ENCODE measurements around the gene CREB5.

CREB5 gene

DNA sequence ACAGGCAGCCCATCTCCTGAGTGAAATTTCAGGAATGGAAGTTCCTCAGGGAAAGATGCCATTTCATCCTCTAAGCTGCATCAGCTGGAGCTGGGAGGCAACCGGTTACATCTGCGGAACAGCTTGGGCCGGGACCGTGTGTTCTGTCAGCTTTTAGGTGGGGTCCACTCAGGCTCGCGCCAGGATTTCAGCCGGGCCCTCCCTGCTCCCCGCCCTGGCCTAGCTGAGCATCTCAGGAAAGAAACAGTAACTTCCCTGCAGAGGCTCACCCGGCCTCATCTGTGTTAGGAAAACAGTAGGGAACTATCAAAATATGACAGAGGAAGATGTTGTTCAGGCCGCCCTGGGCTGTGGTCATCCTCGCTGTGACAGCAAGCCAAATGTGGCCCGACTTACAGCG, 435.4 kb downstream of the CREB5 start:
- H3K4me3 ChIP-seq (ENCODE audit: insufficient read depth in 1 of 2, low read depth in 1 of 2, low read length in 2 of 2), result no peak overlapping the region
- no peaks in the 10 kb centered on the region for H3K79me1 ChIP-seq (replicated peaks; ENCODE audit: low read length, poor library complexity, severe bottlenecking)
- no peak overlapping the region for H3K18ac ChIP-seq (ENCODE audit: low read depth in 1 of 2, low read length in 2 of 2)
- H3K27me3 ChIP-seq (ENCODE audit: control insufficient read depth in 1 of 2, insufficient read depth in 1 of 2, low read length in 2 of 2), result peaks cover 0 to 6% of the 10 kb centered on the region in 2 experiments
- no peak overlapping the region for H3K4me2 ChIP-seq (ENCODE audit: low read length, poor library complexity, severe bottlenecking)
- 98% methylated on average over 13 of the region's 13 CpGs for WGBS
- H4K91ac ChIP-seq (ENCODE audit: low read length), result no peak overlapping the region
- no peaks in the 10 kb centered on the region for H3K4me1 ChIP-seq (ENCODE audit: control insufficient read depth, insufficient read depth, low read depth, low read length)
- H2BK120ac ChIP-seq (ENCODE audit: low read depth, low read length), result no peak overlapping the region
- H4K8ac ChIP-seq (ENCODE audit: low read length), result no peak overlapping the region
- no peak overlapping the region for H3K27ac ChIP-seq (ENCODE audit: low read length, poor library complexity, severe bottlenecking)
- no peak overlapping the region for H2BK5ac ChIP-seq (ENCODE audit: low read depth, low read length, poor library complexity, severe bottlenecking)
- no peak overlapping the region for H2BK15ac ChIP-seq (ENCODE audit: low read depth, poor library complexity, severe bottlenecking)
- H2AFZ ChIP-seq (ENCODE audit: low read depth, low read length), result no peak overlapping the region
- no peak overlapping the region for H3K4ac ChIP-seq (ENCODE audit: low read depth in 1 of 2, low read length in 2 of 2)
- H2AK5ac ChIP-seq (ENCODE audit: low read length, severe bottlenecking), result no peak overlapping the region
- H3K23ac ChIP-seq (ENCODE audit: low read length in 2 of 2), result no peak overlapping the region
- H2BK12ac ChIP-seq (ENCODE audit: low read length in 2 of 2), result no peak overlapping the region
- no peaks in the 10 kb centered on the region for H3K36me3 ChIP-seq (ENCODE audit: control insufficient read depth in 1 of 2, insufficient read depth in 2 of 2, low read depth in 1 of 2, low read length in 2 of 2)
- peak overlapping the region; percentile 35 for H3K9ac ChIP-seq (ENCODE audit: low read length)
- H3K14ac ChIP-seq (ENCODE audit: low read length in 2 of 2), result no peak overlapping the region
- H3K9me3 ChIP-seq (ENCODE audit: control insufficient read depth, low read length), result no peaks in the 10 kb centered on the region
- no peak for DNase-seq

DNA sequence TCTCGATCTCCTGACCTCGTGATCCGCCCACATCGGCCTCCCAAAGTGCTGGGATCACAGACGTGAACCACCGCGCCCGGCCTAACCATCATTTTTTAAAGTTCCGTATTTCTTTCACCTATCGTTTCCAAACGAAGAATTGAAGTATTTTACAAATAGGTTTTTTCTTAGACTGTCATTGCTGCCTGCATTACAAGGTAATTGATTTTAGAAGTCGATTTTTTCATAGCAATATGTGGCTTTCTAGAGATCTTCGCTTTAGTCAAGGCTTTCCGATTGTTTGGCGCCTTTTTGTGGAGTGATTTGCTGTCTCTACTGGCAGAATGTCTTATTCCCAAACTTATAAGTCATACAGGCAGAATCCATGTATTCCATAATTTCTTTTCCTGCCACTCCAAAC, 436.6 kb downstream of the CREB5 start:
- WGBS, result 96% methylated on average over 12 of the region's 15 CpGs
- Histone ChIP-seq H3K36me3 (ENCODE audit: control insufficient read depth in 1 of 2, insufficient read depth in 2 of 2, low read depth in 1 of 2, low read length in 2 of 2) (no peaks in the 10 kb centered on the region), H2BK120ac (ENCODE audit: low read depth, low read length) (no peak overlapping the region), H2AK5ac (ENCODE audit: low read length, severe bottlenecking) (no peak overlapping the region), H4K8ac (ENCODE audit: low read length) (no peak overlapping the region), H3K14ac (ENCODE audit: low read length in 2 of 2) (no peak overlapping the region), H3K4me3 (ENCODE audit: insufficient read depth in 1 of 2, low read depth in 1 of 2, low read length in 2 of 2) (no peak overlapping the region), H2BK12ac (ENCODE audit: low read length in 2 of 2) (no peak overlapping the region), H3K79me1 (replicated peaks; ENCODE audit: low read length, poor library complexity, severe bottlenecking) (no peaks in the 10 kb centered on the region), H3K27me3 (ENCODE audit: control insufficient read depth in 1 of 2, insufficient read depth in 1 of 2, low read length in 2 of 2) (no peaks in the 10 kb centered on the region), H3K27ac (ENCODE audit: low read length, poor library complexity, severe bottlenecking) (no peak overlapping the region), H2BK5ac (ENCODE audit: low read depth, low read length, poor library complexity, severe bottlenecking) (no peak overlapping the region), H3K23ac (ENCODE audit: low read length in 2 of 2) (no peak overlapping the region), H2BK15ac (ENCODE audit: low read depth, poor library complexity, severe bottlenecking) (no peak overlapping the region), H3K4me1 (ENCODE audit: control insufficient read depth, insufficient read depth, low read depth, low read length) (peaks cover 3% of the 10 kb centered on the region), H4K91ac (ENCODE audit: low read length) (no peak overlapping the region), H2AFZ (ENCODE audit: low read depth, low read length) (no peak overlapping the region), H3K9ac (ENCODE audit: low read length) (no peak overlapping the region), H3K18ac (ENCODE audit: low read depth in 1 of 2, low read length in 2 of 2) (no peak overlapping the region), H3K9me3 (ENCODE audit: control insufficient read depth, low read length) (no peaks in the 10 kb centered on the region), H3K4ac (ENCODE audit: low read depth in 1 of 2, low read length in 2 of 2) (no peak overlapping the region), H3K4me2 (ENCODE audit: low read length, poor library complexity, severe bottlenecking) (no peak overlapping the region)
- DNase-seq, result no peak

- H3K23ac ChIP-seq (ENCODE audit: low read length in 2 of 2), result no peak overlapping the region
- no peak overlapping the region for H3K9ac ChIP-seq (ENCODE audit: low read length)
- H4K91ac ChIP-seq (ENCODE audit: low read length), result no peak overlapping the region
- no peak overlapping the region for H3K14ac ChIP-seq (ENCODE audit: low read length in 2 of 2)
- H3K9me3 ChIP-seq (ENCODE audit: control insufficient read depth, low read length), result no peaks in the 10 kb centered on the region
- no peak overlapping the region for H2BK12ac ChIP-seq (ENCODE audit: low read length in 2 of 2)
- H3K36me3 ChIP-seq (ENCODE audit: control insufficient read depth in 1 of 2, insufficient read depth in 2 of 2, low read depth in 1 of 2, low read length in 2 of 2), result no peaks in the 10 kb centered on the region
- no peak for DNase-seq
- no peak overlapping the region for H2BK5ac ChIP-seq (ENCODE audit: low read depth, low read length, poor library complexity, severe bottlenecking)
- no peaks in the 10 kb centered on the region for H3K27me3 ChIP-seq (ENCODE audit: control insufficient read depth in 1 of 2, insufficient read depth in 1 of 2, low read length in 2 of 2)
- H4K8ac ChIP-seq (ENCODE audit: low read length), result no peak overlapping the region
- no peak overlapping the region for H3K18ac ChIP-seq (ENCODE audit: low read depth in 1 of 2, low read length in 2 of 2)
- no peak overlapping the region for H2BK120ac ChIP-seq (ENCODE audit: low read depth, low read length)
- no peaks in the 10 kb centered on the region for H3K79me1 ChIP-seq (replicated peaks; ENCODE audit: low read length, poor library complexity, severe bottlenecking)
- no peak overlapping the region for H2BK15ac ChIP-seq (ENCODE audit: low read depth, poor library complexity, severe bottlenecking)
- peaks cover 7% of the 10 kb centered on the region for H3K4me1 ChIP-seq (ENCODE audit: control insufficient read depth, insufficient read depth, low read depth, low read length)
- H2AK5ac ChIP-seq (ENCODE audit: low read length, severe bottlenecking), result no peak overlapping the region
- no peak overlapping the region for H3K27ac ChIP-seq (ENCODE audit: low read length, poor library complexity, severe bottlenecking)
- H3K4me3 ChIP-seq (ENCODE audit: insufficient read depth in 1 of 2, low read depth in 1 of 2, low read length in 2 of 2), result no peak overlapping the region
- H3K4ac ChIP-seq (ENCODE audit: low read depth in 1 of 2, low read length in 2 of 2), result no peak overlapping the region
- no peak overlapping the region for H2AFZ ChIP-seq (ENCODE audit: low read depth, low read length)
- H3K4me2 ChIP-seq (ENCODE audit: low read length, poor library complexity, severe bottlenecking), result no peak overlapping the region
These were observed 438.4 kb downstream of the CREB5 start for GRCh38 chr7:28850699-28851098.

DNA sequence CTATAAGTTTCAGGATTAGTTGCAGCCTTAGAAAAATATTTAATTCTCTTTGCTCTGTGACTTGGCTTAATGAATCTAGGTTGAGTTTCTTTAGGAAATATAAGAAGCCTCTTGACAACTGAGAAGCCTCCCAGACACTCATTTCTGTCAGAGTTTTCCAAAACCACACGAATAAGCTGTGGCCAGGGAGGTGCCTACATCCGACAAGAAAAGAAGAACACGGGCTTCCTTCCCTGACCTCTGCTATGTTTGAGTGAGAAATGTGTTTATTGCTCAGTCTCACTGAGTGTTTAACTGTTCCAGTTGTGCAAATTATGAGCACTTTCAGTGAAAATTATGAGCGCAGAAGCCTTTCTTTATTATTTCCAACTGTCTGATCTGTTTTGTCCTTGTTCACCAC, 440.8 kb downstream of the CREB5 start:
- H3K4me3 ChIP-seq (ENCODE audit: insufficient read depth in 1 of 2, low read depth in 1 of 2, low read length in 2 of 2), result no peak overlapping the region
- H2BK12ac ChIP-seq (ENCODE audit: low read length in 2 of 2), result no peak overlapping the region
- no peak overlapping the region for H2AK5ac ChIP-seq (ENCODE audit: low read length, severe bottlenecking)
- H3K36me3 ChIP-seq (ENCODE audit: control insufficient read depth in 1 of 2, insufficient read depth in 2 of 2, low read depth in 1 of 2, low read length in 2 of 2), result no peaks in the 10 kb centered on the region
- H2AFZ ChIP-seq (ENCODE audit: low read depth, low read length), result no peak overlapping the region
- H3K27me3 ChIP-seq (ENCODE audit: control insufficient read depth in 1 of 2, insufficient read depth in 1 of 2, low read length in 2 of 2), result no peaks in the 10 kb centered on the region
- no peak overlapping the region for H4K91ac ChIP-seq (ENCODE audit: low read length)
- no peaks in the 10 kb centered on the region for H3K79me1 ChIP-seq (replicated peaks; ENCODE audit: low read length, poor library complexity, severe bottlenecking)
- DNase-seq, result peak; percentile 32
- H3K18ac ChIP-seq (ENCODE audit: low read depth in 1 of 2, low read length in 2 of 2), result no peak overlapping the region
- H2BK120ac ChIP-seq (ENCODE audit: low read depth, low read length), result no peak overlapping the region
- WGBS, result 24% methylated on average over 4 of the region's 4 CpGs
- no peak overlapping the region for H3K27ac ChIP-seq (ENCODE audit: low read length, poor library complexity, severe bottlenecking)
- H2BK5ac ChIP-seq (ENCODE audit: low read depth, low read length, poor library complexity, severe bottlenecking), result no peak overlapping the region
- peak overlapping the region; percentile 83 for H3K9ac ChIP-seq (ENCODE audit: low read length)
- H3K4ac ChIP-seq (ENCODE audit: low read depth in 1 of 2, low read length in 2 of 2), result no peak overlapping the region
- H3K14ac ChIP-seq (ENCODE audit: low read length in 2 of 2), result no peak overlapping the region
- peaks cover 7% of the 10 kb centered on the region for H3K4me1 ChIP-seq (ENCODE audit: control insufficient read depth, insufficient read depth, low read depth, low read length)
- H2BK15ac ChIP-seq (ENCODE audit: low read depth, poor library complexity, severe bottlenecking), result no peak overlapping the region
- no peaks in the 10 kb centered on the region for H3K9me3 ChIP-seq (ENCODE audit: control insufficient read depth, low read length)
- no peak overlapping the region for H4K8ac ChIP-seq (ENCODE audit: low read length)
- H3K23ac ChIP-seq (ENCODE audit: low read length in 2 of 2), result no peak overlapping the region
- no peak overlapping the region for H3K4me2 ChIP-seq (ENCODE audit: low read length, poor library complexity, severe bottlenecking)

All from mesenchymal stem cell (in vitro differentiated cells and primary cell).